Measurements from ENCODE around the gene B4GALT1.
A peak's percentile ranks its signal among the peaks of the same experiment; 100 is the strongest.
"Not testable (repeated sequence)": the region's sequence is repeated elsewhere in the genome, so short reads cannot be mapped to it uniquely, and the experiment has no call there.

Gene B4GALT1

GRCh38 chr9:33092634-33093033 lies 74.5 kb downstream of the B4GALT1 start:
- no peak for DNase-seq

- DNase-seq: not testable (repeated sequence)
These were observed 81.5 kb downstream of the B4GALT1 start for GRCh38 chr9:33085672-33086071.

GRCh38 chr9:33082538-33083326 lies 84.4 kb downstream of the B4GALT1 start:
- DNase-seq: no peak

- no peak for DNase-seq
These were observed 85.0 kb downstream of the B4GALT1 start for GRCh38 chr9:33082128-33082527.

- DNase-seq: peak; percentile 71 to 79
These were observed 85.8 kb downstream of the B4GALT1 start for GRCh38 chr9:33081128-33081851.

GRCh38 chr9:33080534-33080933 lies 86.6 kb downstream of the B4GALT1 start:
- no peak for DNase-seq

- peak; percentile 97 to 98 for DNase-seq
These were observed 90.8 kb downstream of the B4GALT1 start, which contains the start of gene SMU1 for GRCh38 chr9:33076046-33077004. SMU1 (minus strand) TSS chr9:33076674; CDS start chr9:33076608, 66 bp downstream.

GRCh38 chr9:33068991-33069390 lies 98.1 kb downstream of the B4GALT1 start:
- DNase-seq: no peak

GRCh38 chr9:33065157-33066076 lies 101.7 kb downstream of the B4GALT1 start:
- DNase-seq: no peak

Measured in NCI-H1930 (cell line).